ENCODE measurements around the gene BRD3OS.

Gene BRD3OS

GRCh38 chr9:133978899-133979272 lies 46.4 kb upstream of the BRD3OS start:
- H3K4me3 ChIP-seq (ENCODE audit: low read depth, low read length): peak overlapping the region; percentile 33
- no peak for TF ChIP-seq CTCF (IDR thresholded peaks at IDR 0.05; ENCODE audit: low read depth, low read length)

- peak overlapping the region; percentile 33 for H3K4me3 ChIP-seq (ENCODE audit: low read depth, low read length)
- no peak for TF ChIP-seq CTCF (IDR thresholded peaks at IDR 0.05; ENCODE audit: low read depth, low read length)
Observed at GRCh38 chr9:133979273-133979920, 45.9 kb upstream of the BRD3OS start.

GRCh38 chr9:133979921-133980863 lies 45.1 kb upstream of the BRD3OS start:
- H3K4me3 ChIP-seq (ENCODE audit: low read depth, low read length): no peak overlapping the region

GRCh38 chr9:133980864-133981588 lies 44.3 kb upstream of the BRD3OS start:
- no peak overlapping the region for H3K4me3 ChIP-seq (ENCODE audit: low read depth, low read length)
- TF ChIP-seq CTCF (IDR thresholded peaks at IDR 0.05; ENCODE audit: low read depth, low read length): no peak

More at GRCh38 chr9:133979921-133980863, 45.1 kb upstream of the BRD3OS start:
- no peak for TF ChIP-seq CTCF (IDR thresholded peaks at IDR 0.05; ENCODE audit: low read depth, low read length)

- TF ChIP-seq CTCF (IDR thresholded peaks at IDR 0.05; ENCODE audit: low read depth, low read length): no peak
- H3K4me3 ChIP-seq (ENCODE audit: low read depth, low read length): no peak overlapping the region
Observed at GRCh38 chr9:133981589-133981957, 43.7 kb upstream of the BRD3OS start.

- no peak overlapping the region for H3K4me3 ChIP-seq (ENCODE audit: low read depth, low read length)
Observed at GRCh38 chr9:133981958-133982681, 43.2 kb upstream of the BRD3OS start.

More at GRCh38 chr9:133981958-133982681, 43.2 kb upstream of the BRD3OS start:
- no peak for TF ChIP-seq CTCF (IDR thresholded peaks at IDR 0.05; ENCODE audit: low read depth, low read length)
